Measurements from ENCODE around the gene EEPD1.

Gene EEPD1

GRCh38 chr7:36215457-36215765 lies 62.4 kb downstream of the EEPD1 start:
- no peak for DNase-seq
- Histone ChIP-seq H3K36me3 (replicated peaks) (no peaks in the 10 kb centered on the region), H3K4me3 (ENCODE audit: low read depth, low read length) (no peak overlapping the region), H3K27ac (no peak overlapping the region), H3K27me3 (replicated peaks) (no peaks in the 10 kb centered on the region)
- TF ChIP-seq CTCF (IDR thresholded peaks at IDR 0.05; ENCODE audit: low read depth, low read length, missing control alignments), result no peak
- in situ Hi-C loops (cut with HindIII; ENCODE audit: low pct_ligation_motif_present, low sequenced_read_pairs), result no loop called here

GRCh38 chr7:36216063-36216684 lies 63.1 kb downstream of the EEPD1 start:
- no peak for TF ChIP-seq CTCF (IDR thresholded peaks at IDR 0.05; ENCODE audit: low read depth, low read length, missing control alignments)
- peak; percentile 6 for DNase-seq
- no peak overlapping the region for H3K27ac ChIP-seq
- H3K27me3 ChIP-seq (replicated peaks), result no peaks in the 10 kb centered on the region
- H3K36me3 ChIP-seq (replicated peaks), result no peaks in the 10 kb centered on the region
- H3K4me3 ChIP-seq (ENCODE audit: low read depth, low read length), result no peak overlapping the region
- in situ Hi-C loops (cut with HindIII; ENCODE audit: low pct_ligation_motif_present, low sequenced_read_pairs), result no loop called here

GRCh38 chr7:36217211-36217960 lies 64.3 kb downstream of the EEPD1 start:
- TF ChIP-seq CTCF (IDR thresholded peaks at IDR 0.05; ENCODE audit: low read depth, low read length, missing control alignments), result no peak
- H3K27me3 ChIP-seq (replicated peaks), result no peaks in the 10 kb centered on the region
- no peaks in the 10 kb centered on the region for H3K36me3 ChIP-seq (replicated peaks)
- H3K27ac ChIP-seq, result no peak overlapping the region
- H3K4me3 ChIP-seq (ENCODE audit: low read depth, low read length), result no peak overlapping the region
- in situ Hi-C loops (cut with HindIII; ENCODE audit: low pct_ligation_motif_present, low sequenced_read_pairs), result no loop called here
- DNase-seq, result no peak

GRCh38 chr7:36217961-36218284 lies 64.9 kb downstream of the EEPD1 start:
- in situ Hi-C loops (cut with HindIII; ENCODE audit: low pct_ligation_motif_present, low sequenced_read_pairs), result no loop called here
- no peak for DNase-seq
- Histone ChIP-seq H3K36me3 (replicated peaks) (no peaks in the 10 kb centered on the region), H3K4me3 (ENCODE audit: low read depth, low read length) (no peak overlapping the region), H3K27ac (no peak overlapping the region), H3K27me3 (replicated peaks) (no peaks in the 10 kb centered on the region)
- no peak for TF ChIP-seq CTCF (IDR thresholded peaks at IDR 0.05; ENCODE audit: low read depth, low read length, missing control alignments)

GRCh38 chr7:36219429-36219828 lies 66.4 kb downstream of the EEPD1 start:
- no peak for TF ChIP-seq CTCF (IDR thresholded peaks at IDR 0.05; ENCODE audit: low read depth, low read length, missing control alignments)
- in situ Hi-C loops (cut with HindIII; ENCODE audit: low pct_ligation_motif_present, low sequenced_read_pairs), result no loop called here

GRCh38 chr7:36223851-36224250 lies 70.8 kb downstream of the EEPD1 start:
- H3K4me3 ChIP-seq (ENCODE audit: low read depth, low read length), result no peak overlapping the region
- H3K27me3 ChIP-seq (replicated peaks), result no peaks in the 10 kb centered on the region
- in situ Hi-C loops (cut with HindIII; ENCODE audit: low pct_ligation_motif_present, low sequenced_read_pairs), result no loop called here
- no peak for DNase-seq
- H3K27ac ChIP-seq, result no peak overlapping the region
- no peaks in the 10 kb centered on the region for H3K36me3 ChIP-seq (replicated peaks)
- no peak for TF ChIP-seq CTCF (IDR thresholded peaks at IDR 0.05; ENCODE audit: low read depth, low read length, missing control alignments)

More at GRCh38 chr7:36219429-36219828, 66.4 kb downstream of the EEPD1 start:
- DNase-seq, result no peak
- H3K27me3 ChIP-seq (replicated peaks), result no peaks in the 10 kb centered on the region
- no peak overlapping the region for H3K27ac ChIP-seq
- H3K4me3 ChIP-seq (ENCODE audit: low read depth, low read length), result no peak overlapping the region
- H3K36me3 ChIP-seq (replicated peaks), result no peaks in the 10 kb centered on the region

All from brain microvascular endothelial cell (primary cell).